ENCODE results near the gene HNRNPLL. TPM values are rescaled to one million over a fixed set of nuclear protein-coding genes. Genes with fewer than 3 reads are reported as not detected.

The HNRNPLL gene
- total RNA-seq, 5 donors from 2014 or later (not counting 1 experiment from before 2014, with no cell fraction given), result 28.1 to 69.0 (median 35.2) TPM

GRCh38 chr2:38574278-38574677, 28.4 kb downstream of the HNRNPLL start:
- Mint-ChIP-seq H3K9me3 (no peaks in the 10 kb centered on the region), H3K4me1 (peaks cover 6 to 43% (median 15%) of the 10 kb centered on the region in 3 donors), H3K4me3 (no peak overlapping the region), H3K36me3 (peaks cover 37% of the 10 kb centered on the region), H3K27me3 (no peaks in the 10 kb centered on the region), H3K27ac (peak overlapping the region; percentile 19 to 22)
- no peaks in the 10 kb centered on the region for H3K9me3 ChIP-seq
- H3K27me3 ChIP-seq (replicated peaks in 1 of 2; ENCODE audit: control insufficient read depth in 2 of 2, extremely low read depth in 1 of 2, insufficient read depth in 2 of 2, low read length in 1 of 2), result no peaks in the 10 kb centered on the region
- no peak overlapping the region for H3K27ac ChIP-seq (ENCODE audit: low read length)
- H3K4me1 ChIP-seq (ENCODE audit: control insufficient read depth in 1 of 2, extremely low read depth in 1 of 2, insufficient read depth in 2 of 2, low read length in 2 of 2), result no peaks in the 10 kb centered on the region
- DNase-seq (no peak), ATAC-seq (replicated peaks in 1 of 4) (no peak)
- POLR2A ChIA-PET, result no interaction called here
- no peak overlapping the region for H3K4me3 ChIP-seq (ENCODE audit: control insufficient read depth in 1 of 2, extremely low read depth in 1 of 2, low read length in 1 of 2)
- CTCF ChIA-PET, result interaction anchor here (0.6 to 3.2 kb wide), 4 partner anchors 8 to 697 kb away, joined by 3 to 13 read pairs (median 6); no protein-coding TSS in a partner anchor
- peaks cover 0 to 42% of the 10 kb centered on the region in 2 donors for H3K36me3 ChIP-seq (ENCODE audit: control insufficient read depth in 2 of 2, extremely low read depth in 1 of 2, insufficient read depth in 1 of 2, low read length in 1 of 2)

GRCh38 chr2:38572167-38572566, 30.6 kb downstream of the HNRNPLL start:
- Mint-ChIP-seq H3K9me3 (no peaks in the 10 kb centered on the region), H3K27ac (peak overlapping the region in 1 of 2 donors; percentile 66), H3K36me3 (peaks cover 46% of the 10 kb centered on the region), H3K4me3 (no peak overlapping the region), H3K4me1 (peaks cover 0 to 31% (median 8%) of the 10 kb centered on the region in 3 donors), H3K27me3 (no peaks in the 10 kb centered on the region)
- H3K27me3 ChIP-seq (replicated peaks in 1 of 2; ENCODE audit: control insufficient read depth in 2 of 2, extremely low read depth in 1 of 2, insufficient read depth in 2 of 2, low read length in 1 of 2), result no peaks in the 10 kb centered on the region
- peaks cover 0 to 51% of the 10 kb centered on the region in 2 donors for H3K36me3 ChIP-seq (ENCODE audit: control insufficient read depth in 2 of 2, extremely low read depth in 1 of 2, insufficient read depth in 1 of 2, low read length in 1 of 2)
- H3K27ac ChIP-seq (ENCODE audit: low read length), result peak overlapping the region; percentile 6
- 22% methylated on average over 1 of the region's 1 CpG for WGBS (ENCODE audit: insufficient coverage)
- ATAC-seq (replicated peaks in 1 of 4) (no peak), DNase-seq (no peak)
- no peaks in the 10 kb centered on the region for H3K9me3 ChIP-seq
- ChIA-PET POLR2A (interaction anchor here in 1 of 2 donors (0.6 kb wide), 1 partner anchor 80 kb away, joined by 7 read pairs; no protein-coding TSS in a partner anchor), CTCF (interaction anchor here (0.5 to 3.2 kb wide), 5 partner anchors 9 to 172 kb away, joined by 3 to 13 read pairs (median 4); no protein-coding TSS in a partner anchor)
- H3K4me1 ChIP-seq (ENCODE audit: control insufficient read depth in 1 of 2, extremely low read depth in 1 of 2, insufficient read depth in 2 of 2, low read length in 2 of 2), result no peaks in the 10 kb centered on the region
- no peak overlapping the region for H3K4me3 ChIP-seq (ENCODE audit: control insufficient read depth in 1 of 2, extremely low read depth in 1 of 2, low read length in 1 of 2)

GRCh38 chr2:38571193-38571592, 31.5 kb downstream of the HNRNPLL start:
- WGBS (ENCODE audit: insufficient coverage), result no CpG with 5 or more reads among the region's 4 CpGs
- no peak overlapping the region for H3K4me3 Mint-ChIP-seq
- no peaks in the 10 kb centered on the region for H3K9me3 Mint-ChIP-seq
- Histone ChIP-seq H3K27me3 (replicated peaks in 1 of 2; ENCODE audit: control insufficient read depth in 2 of 2, extremely low read depth in 1 of 2, insufficient read depth in 2 of 2, low read length in 1 of 2) (no peaks in the 10 kb centered on the region), H3K27ac (ENCODE audit: low read length) (no peak overlapping the region), H3K36me3 (ENCODE audit: control insufficient read depth in 2 of 2, extremely low read depth in 1 of 2, insufficient read depth in 1 of 2, low read length in 1 of 2) (peaks cover 0 to 52% of the 10 kb centered on the region in 2 donors), H3K9me3 (no peaks in the 10 kb centered on the region), H3K4me1 (ENCODE audit: control insufficient read depth in 1 of 2, extremely low read depth in 1 of 2, insufficient read depth in 2 of 2, low read length in 2 of 2) (no peaks in the 10 kb centered on the region), H3K4me3 (ENCODE audit: control insufficient read depth in 1 of 2, extremely low read depth in 1 of 2, low read length in 1 of 2) (no peak overlapping the region)
- ChIA-PET CTCF (interaction anchor here in 1 of 2 donors (0.5 to 3.2 kb wide), 3 partner anchors 8 to 95 kb away, joined by 3 to 13 read pairs (median 4); no protein-coding TSS in a partner anchor), POLR2A (no interaction called here)
- H3K4me1 Mint-ChIP-seq, result peaks cover 0 to 22% (median 7%) of the 10 kb centered on the region in 3 donors
- H3K36me3 Mint-ChIP-seq, result peaks cover 43% of the 10 kb centered on the region
- peak in 1 of 4 experiments; percentile 49 for ATAC-seq (replicated peaks in 1 of 4)
- no peak overlapping the region for H3K27ac Mint-ChIP-seq
- H3K27me3 Mint-ChIP-seq, result no peaks in the 10 kb centered on the region
- peak in 1 of 35 experiments; percentile 32 for DNase-seq

GRCh38 chr2:38568724-38569436, 33.8 kb downstream of the HNRNPLL start:
- Mint-ChIP-seq H3K36me3 (peaks cover 46% of the 10 kb centered on the region), H3K4me3 (no peak overlapping the region), H3K9me3 (no peaks in the 10 kb centered on the region), H3K4me1 (peaks cover 0 to 9% (median 5%) of the 10 kb centered on the region in 3 donors), H3K27me3 (no peaks in the 10 kb centered on the region), H3K27ac (no peak overlapping the region)
- CTCF ChIA-PET, result interaction anchor here (0.5 to 1.9 kb wide), 4 partner anchors 8 to 32 kb away, joined by 3 to 9 read pairs (median 4); no protein-coding TSS in a partner anchor
- Histone ChIP-seq H3K4me1 (ENCODE audit: control insufficient read depth in 1 of 2, extremely low read depth in 1 of 2, insufficient read depth in 2 of 2, low read length in 2 of 2) (no peaks in the 10 kb centered on the region), H3K27me3 (replicated peaks in 1 of 2; ENCODE audit: control insufficient read depth in 2 of 2, extremely low read depth in 1 of 2, insufficient read depth in 2 of 2, low read length in 1 of 2) (no peaks in the 10 kb centered on the region), H3K4me3 (ENCODE audit: control insufficient read depth in 1 of 2, extremely low read depth in 1 of 2, low read length in 1 of 2) (no peak overlapping the region), H3K9me3 (no peaks in the 10 kb centered on the region), H3K36me3 (ENCODE audit: control insufficient read depth in 2 of 2, extremely low read depth in 1 of 2, insufficient read depth in 1 of 2, low read length in 1 of 2) (peaks cover 0 to 56% of the 10 kb centered on the region in 2 donors), H3K27ac (ENCODE audit: low read length) (no peak overlapping the region)
- ATAC-seq (replicated peaks in 1 of 4), result no peak
- no peak for DNase-seq
- WGBS (ENCODE audit: insufficient coverage), result no CpG with 5 or more reads among the region's 5 CpGs
- POLR2A ChIA-PET, result interaction anchor here (0.5 to 1.0 kb wide), 4 partner anchors 18 to 270 kb away, joined by 3 to 4 read pairs (median 3); partner anchors contain the start of gene SRSF7 (in 1 of the 2)

GRCh38 chr2:38565333-38565732, 37.4 kb downstream of the HNRNPLL start:
- H3K36me3 ChIP-seq (ENCODE audit: control insufficient read depth in 2 of 2, extremely low read depth in 1 of 2, insufficient read depth in 1 of 2, low read length in 1 of 2), result peaks cover 0 to 37% of the 10 kb centered on the region in 2 donors
- Mint-ChIP-seq H3K4me3 (no peak overlapping the region), H3K36me3 (peaks cover 48% of the 10 kb centered on the region), H3K27ac (no peak overlapping the region), H3K9me3 (no peaks in the 10 kb centered on the region), H3K27me3 (no peaks in the 10 kb centered on the region), H3K4me1 (no peaks in the 10 kb centered on the region)
- no peak overlapping the region for H3K4me3 ChIP-seq (ENCODE audit: control insufficient read depth in 1 of 2, extremely low read depth in 1 of 2, low read length in 1 of 2)
- H3K27me3 ChIP-seq (replicated peaks in 1 of 2; ENCODE audit: control insufficient read depth in 2 of 2, extremely low read depth in 1 of 2, insufficient read depth in 2 of 2, low read length in 1 of 2), result no peaks in the 10 kb centered on the region
- no CpG with 5 or more reads among the region's 2 CpGs for whole genome bisulfite sequencing (ENCODE audit: insufficient coverage)
- ChIA-PET CTCF (interaction anchor here (0.7 to 3.0 kb wide), 7 partner anchors 10 to 201 kb away, joined by 3 to 17 read pairs (median 4); no protein-coding TSS in a partner anchor), POLR2A (interaction anchor here (0.6 to 0.7 kb wide), 3 partner anchors 13 to 170 kb away, joined by 3 to 7 read pairs (median 5); no protein-coding TSS in a partner anchor)
- no peak overlapping the region for H3K27ac ChIP-seq (ENCODE audit: low read length)
- DNase-seq, result no peak
- no peaks in the 10 kb centered on the region for H3K9me3 ChIP-seq
- no peak for ATAC-seq (replicated peaks in 1 of 4)
- no peaks in the 10 kb centered on the region for H3K4me1 ChIP-seq (ENCODE audit: control insufficient read depth in 1 of 2, extremely low read depth in 1 of 2, insufficient read depth in 2 of 2, low read length in 2 of 2)

GRCh38 chr2:38561691-38562090, 41.0 kb downstream of the HNRNPLL start:
- no peak overlapping the region for H3K27ac Mint-ChIP-seq
- POLR2A ChIA-PET, result interaction anchor here (0.5 to 1.3 kb wide), 2 partner anchors 190 to 974 kb away, joined by 3 to 4 read pairs; partner anchors contain the start of gene SRSF7 (in 1 of the 2)
- no peak for ATAC-seq (replicated peaks in 1 of 4)

More at GRCh38 chr2:38561691-38562090, 41.0 kb downstream of the HNRNPLL start:
- no peak overlapping the region for H3K4me3 Mint-ChIP-seq
- Histone ChIP-seq H3K27me3 (replicated peaks in 1 of 2; ENCODE audit: control insufficient read depth in 2 of 2, extremely low read depth in 1 of 2, insufficient read depth in 2 of 2, low read length in 1 of 2) (no peaks in the 10 kb centered on the region), H3K9me3 (no peaks in the 10 kb centered on the region), H3K4me1 (ENCODE audit: control insufficient read depth in 1 of 2, extremely low read depth in 1 of 2, insufficient read depth in 2 of 2, low read length in 2 of 2) (no peaks in the 10 kb centered on the region), H3K36me3 (ENCODE audit: control insufficient read depth in 2 of 2, extremely low read depth in 1 of 2, insufficient read depth in 1 of 2, low read length in 1 of 2) (peaks cover 0 to 15% of the 10 kb centered on the region in 2 donors), H3K27ac (ENCODE audit: low read length) (no peak overlapping the region), H3K4me3 (ENCODE audit: control insufficient read depth in 1 of 2, extremely low read depth in 1 of 2, low read length in 1 of 2) (no peak overlapping the region)
- H3K4me1 Mint-ChIP-seq, result no peaks in the 10 kb centered on the region
- DNase-seq, result no peak
- CTCF ChIA-PET, result interaction anchor here in 1 of 2 donors (0.6 kb wide), 1 partner anchor 726 kb away, joined by 5 read pairs; no protein-coding TSS in a partner anchor
- H3K27me3 Mint-ChIP-seq, result no peaks in the 10 kb centered on the region
- H3K36me3 Mint-ChIP-seq, result peaks cover 33% of the 10 kb centered on the region
- H3K9me3 Mint-ChIP-seq, result no peaks in the 10 kb centered on the region
